ENCODE data around the gene ROPN1. TPM values are rescaled to one million over a fixed set of nuclear protein-coding genes. Genes with fewer than 3 reads are reported as not detected.
"Not testable (repeated sequence)": the region's sequence is repeated elsewhere in the genome, so short reads cannot be mapped to it uniquely, and the experiment has no call there.

The ROPN1 gene
- total RNA-seq, result 1 to 10 TPM in 2 of 3 donors, not detected in 1; 2.3 to 6.1 TPM

DNA sequence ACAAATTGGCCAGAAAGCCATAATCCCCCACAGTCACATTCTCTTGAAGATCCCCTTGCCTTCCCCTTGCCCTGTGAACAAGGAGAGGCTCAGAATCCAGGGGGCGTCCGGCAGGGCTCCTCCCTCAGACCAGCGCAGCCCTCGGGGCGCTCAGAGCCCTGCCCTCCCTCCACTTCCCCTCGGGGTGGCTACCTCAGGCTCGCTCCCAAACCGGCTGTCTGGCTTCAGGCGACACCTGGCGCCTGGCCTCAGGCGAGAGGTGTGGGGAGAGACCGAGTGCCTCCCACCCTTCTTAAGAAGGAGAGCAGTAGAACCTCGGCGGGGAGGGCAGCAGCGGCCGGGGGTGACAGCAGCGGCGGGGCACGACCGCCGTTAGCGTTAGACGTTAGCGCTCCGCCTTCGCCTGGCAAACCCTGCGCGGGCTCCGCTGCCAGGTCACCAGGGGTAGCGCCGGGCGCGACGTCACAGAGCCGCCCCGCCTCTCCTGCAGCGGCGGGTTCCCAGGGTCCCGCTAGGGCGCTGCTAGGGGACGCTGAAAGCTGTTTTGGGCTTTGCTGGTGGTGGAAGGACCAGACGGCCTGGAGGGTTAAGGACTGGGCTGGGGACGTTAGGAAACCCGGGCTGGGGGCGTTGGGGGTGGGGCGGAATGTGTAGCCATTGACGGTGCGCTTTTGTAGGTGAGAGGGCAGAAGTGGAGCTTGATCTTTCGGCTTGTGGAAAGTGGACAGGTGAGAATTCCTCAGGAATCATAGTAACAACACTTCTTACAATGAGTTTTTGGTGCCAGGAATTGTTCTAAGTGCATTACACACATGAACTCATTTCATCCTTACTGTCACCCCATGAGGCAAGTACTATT is at the start of gene ROPN1:
TSS of gene ROPN1 (minus strand) at position 395 of the 859 bp plus-strand sequence. CDS start 11,643 bp downstream, outside the sequence.
- H3K36me3 ChIP-seq; H3K4me1 ChIP-seq; H3K27ac ChIP-seq; H3K9me3 ChIP-seq; intact Hi-C loops (cut with DNase I; ENCODE audit: low total_unique reads); H3K27me3 ChIP-seq; DNase-seq (ENCODE audit: low spot score in 2 of 2): not testable (repeated sequence)
- H3K4me3 ChIP-seq, result peak within 1 kb of the TSS in 2 of 3 donors; percentile 34 to 44

DNA sequence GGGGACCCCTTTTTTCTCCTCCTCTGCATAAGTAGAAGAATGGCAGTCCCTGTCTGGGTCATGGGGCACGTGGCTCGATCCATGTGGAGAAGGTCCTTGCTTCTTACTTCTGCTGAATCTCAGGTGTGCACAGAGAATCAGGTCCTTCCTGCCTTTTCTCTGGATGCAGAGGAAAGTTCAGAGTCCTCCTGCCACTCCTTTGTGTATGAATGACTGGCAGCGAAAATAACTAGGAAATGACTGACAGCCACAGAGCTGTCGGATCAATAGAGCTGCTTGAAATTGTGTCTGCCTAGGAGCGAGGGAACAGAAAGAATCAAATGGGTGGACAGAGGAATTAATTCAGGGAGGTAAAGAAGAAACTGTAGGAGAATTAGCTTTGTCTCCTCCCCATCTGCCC is 49.6 kb upstream of the ROPN1 start:
- Histone ChIP-seq H3K9me3 (no peaks in the 10 kb centered on the region), H3K4me1 (no peaks in the 10 kb centered on the region), H3K4me3 (no peak overlapping the region), H3K36me3 (no peaks in the 10 kb centered on the region), H3K27me3 (no peaks in the 10 kb centered on the region), H3K27ac (no peak overlapping the region)
- intact Hi-C loops (cut with DNase I; ENCODE audit: low total_unique reads), result no loop called here
- no peak for TF ChIP-seq POLR2AphosphoS5 (IDR thresholded peaks at IDR 0.05)
- no peak for TF ChIP-seq POLR2A (IDR thresholded peaks at IDR 0.05)
- TF ChIP-seq, protein P1, sequence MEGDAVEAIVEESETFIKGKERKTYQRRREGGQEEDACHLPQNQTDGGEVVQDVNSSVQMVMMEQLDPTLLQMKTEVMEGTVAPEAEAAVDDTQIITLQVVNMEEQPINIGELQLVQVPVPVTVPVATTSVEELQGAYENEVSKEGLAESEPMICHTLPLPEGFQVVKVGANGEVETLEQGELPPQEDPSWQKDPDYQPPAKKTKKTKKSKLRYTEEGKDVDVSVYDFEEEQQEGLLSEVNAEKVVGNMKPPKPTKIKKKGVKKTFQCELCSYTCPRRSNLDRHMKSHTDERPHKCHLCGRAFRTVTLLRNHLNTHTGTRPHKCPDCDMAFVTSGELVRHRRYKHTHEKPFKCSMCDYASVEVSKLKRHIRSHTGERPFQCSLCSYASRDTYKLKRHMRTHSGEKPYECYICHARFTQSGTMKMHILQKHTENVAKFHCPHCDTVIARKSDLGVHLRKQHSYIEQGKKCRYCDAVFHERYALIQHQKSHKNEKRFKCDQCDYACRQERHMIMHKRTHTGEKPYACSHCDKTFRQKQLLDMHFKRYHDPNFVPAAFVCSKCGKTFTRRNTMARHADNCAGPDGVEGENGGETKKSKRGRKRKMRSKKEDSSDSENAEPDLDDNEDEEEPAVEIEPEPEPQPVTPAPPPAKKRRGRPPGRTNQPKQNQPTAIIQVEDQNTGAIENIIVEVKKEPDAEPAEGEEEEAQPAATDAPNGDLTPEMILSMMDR (IDR thresholded peaks at IDR 0.05), result no peak
- no peak for DNase-seq (ENCODE audit: low spot score in 2 of 2)

DNA sequence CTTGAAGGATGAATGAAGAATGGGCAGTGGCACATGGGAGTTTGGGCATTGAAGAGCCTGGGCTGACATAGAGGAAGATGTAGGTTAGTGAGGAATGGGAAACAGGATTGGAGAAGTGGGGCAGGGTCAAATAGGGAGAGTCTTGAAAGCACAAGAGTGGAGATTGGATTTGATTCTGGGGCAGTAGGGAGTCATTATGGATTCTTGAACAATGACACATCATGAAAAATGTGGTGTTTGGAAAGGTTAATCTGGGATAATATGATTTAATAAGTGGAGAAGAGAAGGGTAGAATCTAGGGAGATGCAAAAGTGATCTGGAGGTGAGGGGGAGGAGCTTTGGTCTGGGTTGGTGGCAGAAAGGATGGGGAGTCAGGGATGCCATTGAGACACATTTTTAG is 45.4 kb upstream of the ROPN1 start:
- Histone ChIP-seq H3K27me3 (no peaks in the 10 kb centered on the region), H3K4me1 (no peaks in the 10 kb centered on the region), H3K9me3 (no peaks in the 10 kb centered on the region), H3K36me3 (no peaks in the 10 kb centered on the region), H3K4me3 (no peak overlapping the region), H3K27ac (no peak overlapping the region)
- TF ChIP-seq POLR2A (IDR thresholded peaks at IDR 0.05) (no peak), POLR2AphosphoS5 (IDR thresholded peaks at IDR 0.05) (no peak)
- TF ChIP-seq, protein P1 (IDR thresholded peaks at IDR 0.05), result no peak
- intact Hi-C loops (cut with DNase I; ENCODE audit: low total_unique reads), result no loop called here
- no peak for DNase-seq (ENCODE audit: low spot score in 2 of 2)

DNA sequence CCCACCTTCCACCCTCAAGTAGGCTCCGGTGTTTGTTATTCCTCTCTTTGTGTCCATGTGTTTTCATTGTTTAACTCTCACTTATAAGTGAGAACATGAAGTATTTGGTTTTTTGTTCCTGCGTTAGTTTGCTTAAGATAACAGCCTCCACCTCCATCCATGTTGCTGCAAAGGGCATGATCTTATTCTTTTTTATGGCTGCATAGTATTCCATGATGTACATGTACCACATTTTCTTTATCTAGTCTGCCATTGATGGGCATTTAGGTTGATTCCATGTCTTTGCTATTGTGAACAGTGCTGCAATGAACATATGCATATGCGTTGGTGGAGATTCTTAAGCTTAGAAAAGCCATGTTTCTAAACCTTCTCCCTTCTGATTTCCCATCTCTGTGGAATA is 44.3 kb upstream of the ROPN1 start:
- intact Hi-C loops (cut with DNase I; ENCODE audit: low total_unique reads); H3K4me3 ChIP-seq; H3K27ac ChIP-seq; DNase-seq (ENCODE audit: low spot score in 2 of 2); H3K36me3 ChIP-seq; H3K27me3 ChIP-seq; H3K4me1 ChIP-seq; H3K9me3 ChIP-seq: not testable (repeated sequence)

DNA sequence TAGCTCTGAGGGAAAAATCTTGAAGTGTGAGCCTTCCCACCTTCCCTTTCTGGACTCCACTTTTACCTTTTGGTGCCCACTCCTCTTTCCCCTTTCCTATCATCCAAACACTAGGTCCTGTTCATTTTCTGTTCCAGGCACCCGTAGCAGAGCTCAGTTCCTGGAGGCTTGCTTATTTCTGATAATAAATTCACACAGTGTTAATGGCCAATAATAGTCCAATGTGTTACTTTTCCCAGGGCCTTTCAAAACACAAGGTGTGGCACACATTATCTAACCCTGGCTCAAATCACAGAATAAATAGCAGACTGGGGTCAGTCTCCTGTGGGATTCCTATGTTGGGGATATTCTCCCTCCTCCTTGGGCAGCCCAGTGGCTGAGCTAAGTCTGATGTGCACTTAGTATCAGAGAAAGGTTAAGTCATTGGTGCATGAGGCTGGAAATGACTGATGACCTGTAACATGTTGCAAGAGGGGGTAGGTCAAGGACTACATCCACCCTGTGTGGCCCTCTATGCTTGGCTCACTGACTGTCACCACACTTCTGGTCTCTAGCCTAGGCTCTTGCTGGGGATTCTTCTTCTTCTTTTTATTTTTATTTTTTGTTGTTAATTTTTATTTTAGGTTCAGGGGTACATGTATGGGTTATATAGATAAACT is 43.7 kb upstream of the ROPN1 start:
- H3K9me3 ChIP-seq, result no peaks in the 10 kb centered on the region
- H3K4me3 ChIP-seq, result peak overlapping the region in 1 of 3 donors; percentile 84
- intact Hi-C loops (cut with DNase I; ENCODE audit: low total_unique reads), result no loop called here
- TF ChIP-seq POLR2AphosphoS5 (IDR thresholded peaks at IDR 0.05), result no peak
- TF ChIP-seq, protein P1 (IDR thresholded peaks at IDR 0.05), result no peak
- no peak for TF ChIP-seq POLR2A (IDR thresholded peaks at IDR 0.05)
- H3K27me3 ChIP-seq, result no peaks in the 10 kb centered on the region
- H3K27ac ChIP-seq, result no peak overlapping the region
- no peaks in the 10 kb centered on the region for H3K36me3 ChIP-seq
- H3K4me1 ChIP-seq, result no peaks in the 10 kb centered on the region
- no peak for DNase-seq (ENCODE audit: low spot score in 2 of 2)

DNA sequence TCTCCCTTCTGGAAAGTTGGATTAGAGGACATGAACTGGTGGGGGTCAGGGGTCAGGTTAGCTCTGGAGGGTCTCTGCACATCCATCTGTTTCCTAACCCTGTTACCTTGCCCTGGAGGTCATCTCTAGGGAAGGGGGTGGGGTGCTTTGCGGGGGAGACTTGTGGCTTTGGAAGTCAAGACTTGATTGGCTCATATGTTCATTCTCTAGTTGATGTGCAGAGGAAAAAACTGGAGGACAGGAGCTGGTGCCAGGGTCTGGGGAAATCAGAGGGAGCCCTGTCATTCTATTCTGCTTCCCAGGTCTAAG is 42.9 kb upstream of the ROPN1 start:
- Histone ChIP-seq H3K36me3 (no peaks in the 10 kb centered on the region), H3K9me3 (no peaks in the 10 kb centered on the region), H3K4me3 (peak overlapping the region; percentile 66 to 85 (median 84)), H3K27me3 (no peaks in the 10 kb centered on the region), H3K4me1 (no peaks in the 10 kb centered on the region), H3K27ac (no peak overlapping the region)
- TF ChIP-seq, protein P1 (IDR thresholded peaks at IDR 0.05), result no peak
- TF ChIP-seq POLR2A (IDR thresholded peaks at IDR 0.05) (no peak), POLR2AphosphoS5 (IDR thresholded peaks at IDR 0.05) (no peak)
- intact Hi-C loops (cut with DNase I; ENCODE audit: low total_unique reads), result loop anchor here (5.0 kb wide), 1 partner anchor 1888 kb away; no protein-coding TSS in a partner anchor
- no peak for DNase-seq (ENCODE audit: low spot score in 2 of 2)

All from breast epithelium (tissue), 4 donors.